Sigmoid colon (tissue), 7 donors: Measurements from ENCODE around the gene HAAO. TPM values are rescaled to one million over a fixed set of nuclear protein-coding genes. Genes with fewer than 3 reads are reported as not detected.

ENCODE experiments used
- DNase-seq: peaks from one replicate; pipeline ENCODE4 v3.0.0-alpha.2; 2019
- H3K27ac ChIP-seq, 4 donors: fragments of 200-600 bp; sonication (generic); one replicate each; pipeline ENCODE4 v1.5.1; 2016 to 2019; ENCODE audit warnings: mild to moderate bottlenecking in 1 of 4
- H3K27me3 ChIP-seq, 3 donors: fragments of 200-600 bp; sonication (generic); one replicate each; pipeline ENCODE4 v1.5.1; 2019; ENCODE audit warnings: mild to moderate bottlenecking in 1 of 3
- H3K36me3 ChIP-seq, 4 donors: fragments of 200-600 bp; sonication (generic); one replicate each; pipeline ENCODE4 v1.5.1; 2016 to 2019
- H3K4me1 ChIP-seq, 4 donors: fragments of 200-600 bp; sonication (generic); one replicate each; pipeline ENCODE4 v1.5.1; 2017 to 2019
- H3K4me3 ChIP-seq, 4 donors: fragments of 200-600 bp; sonication (generic); one replicate each; pipeline ENCODE4 v1.5.1; 2017 to 2019; ENCODE audit warnings: mild to moderate bottlenecking in 2 of 4, moderate library complexity in 1 of 4
- H3K9me3 ChIP-seq, 4 donors: fragments of 200-600 bp in 3 of 4; sonication (generic) in 3 of 4; one replicate each; pipeline versions ENCODE4 v1.5.1 to v1.6.1; 2013 to 2019
- CTCF ChIP-seq, 4 experiments: fragments of 450-650 bp in 3 of 4; fragments of 200-600 bp in 1 of 4; IDR thresholded peaks; one replicate each; pipeline ENCODE4 v1.5.1; 2016 to 2019; ENCODE audit warnings: antibody characterized with exemption in 4 of 4, mild to moderate bottlenecking in 3 of 4, moderate library complexity in 2 of 4
- EP300 ChIP-seq, 4 donors: sonication (generic); formaldehyde crosslinking; IDR thresholded peaks; one replicate each; pipeline ENCODE4 v1.6.1; 2017; ENCODE audit warnings: antibody characterized with exemption in 4 of 4
- POLR2A ChIP-seq, 2 donors: fragments of 450-650 bp; IDR thresholded peaks; one replicate each; pipeline ENCODE4 v1.6.1; 2016; ENCODE audit warnings: antibody characterized with exemption in 2 of 2, mild to moderate bottlenecking in 2 of 2, moderate library complexity in 2 of 2
- POLR2AphosphoS5 ChIP-seq, 4 donors: sonication (generic); formaldehyde crosslinking; IDR thresholded peaks; one replicate each; pipeline ENCODE4 v1.6.1; 2017; ENCODE audit warnings: antibody characterized with exemption in 4 of 4
- WGBS, 2 donors: extraction: QIAGEN DNeasy Blood & Tissue Kit; methylation state at CpG; one replicate each; pipeline ENCODE4 v1.1.7; 2013; 5-methylcytosine and 5-hydroxymethylcytosine counted together
- intact Hi-C: fragments of 100-400 bp; cut with DNase I; formaldehyde crosslinking; loops from one replicate; pipeline ENCODE4 v1.15.1; 2023
- polyA plus RNA-seq, 3 donors: library from polyadenylated mRNA; stranded (reverse); fragments of 200-250 nt; gene quantifications; one replicate each; pipeline ENCODE4 v1.2.3, GENCODE V29; 2013
- total RNA-seq, 4 donors: library from RNA; depleted of rRNA; stranded (reverse); fragments of >200 nt; gene quantifications; one replicate each; pipeline ENCODE4 v1.1.0, GENCODE V29; 2016
- donor health status: healthy with polysubstance abuse.
- donor health status: Bipolar disorder and iron deficiency.
- donor health status: healthy.

Gene HAAO
- total and polyA plus RNA-seq, 7 donors: 2.5 to 37.9 (median 5.6) TPM

- TF ChIP-seq POLR2AphosphoS5 (IDR thresholded peaks at IDR 0.05) (no peak), EP300 (IDR thresholded peaks at IDR 0.05) (no peak), CTCF (IDR thresholded peaks at IDR 0.05) (no peak), POLR2A (IDR thresholded peaks at IDR 0.05) (no peak)
- Histone ChIP-seq H3K36me3 (peaks cover 0 to 10% (median 0%) of the 10 kb centered on the region in 4 donors), H3K4me3 (no peak overlapping the region), H3K27me3 (no peaks in the 10 kb centered on the region), H3K4me1 (peaks cover 0 to 18% (median 17%) of the 10 kb centered on the region in 4 donors), H3K27ac (no peak overlapping the region), H3K9me3 (no peaks in the 10 kb centered on the region)
- no peak for DNase-seq
- WGBS, 2 donors: 72 to 80% methylated on average over 2 of the region's 2 CpGs
- intact Hi-C loops: no loop called here
Measured at GRCh38 chr2:42721898-42722297, 70.5 kb downstream of the HAAO start.

Other genes with a start within 250 kb of the HAAO start
- gene MTA3, start 224.0 kb downstream of the HAAO start, total RNA-seq: 10 to 100 TPM; 33.9 to 53.2 (median 38.9) TPM
- 10 to 100 TPM; 24.5 to 29.8 (median 27.0) TPM for gene MTA3, start 224.0 kb downstream of the HAAO start, polyA plus RNA-seq
- 1 to 10 TPM in 1 of 4 donors, under 1 TPM in 3; 0.33 to 2.6 (median 0.59) TPM for gene OXER1, start 28.4 kb downstream of the HAAO start, total RNA-seq
- gene OXER1, start 28.4 kb downstream of the HAAO start, polyA plus RNA-seq: 1 to 10 TPM in 2 of 3 donors, not detected in 1; 1.8 to 3.0 TPM